Fibroblast of lung (primary cell): ENCODE data around the gene RHD.

Experiments
- EZH2 ChIP-seq: IDR thresholded peaks from 2 replicates; pipeline ENCODE4 v1.5.1; 2012; ENCODE audit warnings: low read length, control low read depth, mild to moderate bottlenecking; ENCODE audit errors: missing control alignments
- TF ChIP-seq, protein P1 (sequence below), 2 donors: IDR thresholded peaks in 1 of 2; conservative IDR thresholded peaks in 1 of 2; 1 replicate in 1 of 2; 2 replicates in 1 of 2; pipeline ENCODE4 v1.5.1; 2011 to 2012; ENCODE audit warnings: low read length in 2 of 2, control low read depth in 1 of 2, inconsistent platforms in 1 of 2, low read depth in 1 of 2, mild to moderate bottlenecking in 1 of 2

DNA sequence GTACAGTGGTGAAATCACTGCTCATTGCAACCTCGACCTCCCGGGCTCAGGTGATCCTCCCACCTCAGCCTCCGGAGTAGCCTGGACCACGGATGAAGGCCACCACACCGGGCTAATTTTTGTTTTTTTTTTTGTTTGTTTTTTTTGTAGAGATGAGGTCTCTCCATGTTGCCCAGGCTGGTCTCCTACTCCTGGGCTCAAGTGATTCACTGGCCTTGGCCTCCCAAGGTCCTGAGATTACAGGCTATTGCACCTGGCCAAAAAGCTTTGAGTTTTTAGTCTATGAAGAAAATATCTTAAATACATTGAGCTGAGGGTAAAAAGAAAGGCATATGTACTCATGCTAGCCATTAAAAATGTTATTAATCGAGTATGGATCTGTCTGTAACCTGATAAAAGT lies 69.4 kb downstream of the RHD start:
- TF ChIP-seq, protein P1, sequence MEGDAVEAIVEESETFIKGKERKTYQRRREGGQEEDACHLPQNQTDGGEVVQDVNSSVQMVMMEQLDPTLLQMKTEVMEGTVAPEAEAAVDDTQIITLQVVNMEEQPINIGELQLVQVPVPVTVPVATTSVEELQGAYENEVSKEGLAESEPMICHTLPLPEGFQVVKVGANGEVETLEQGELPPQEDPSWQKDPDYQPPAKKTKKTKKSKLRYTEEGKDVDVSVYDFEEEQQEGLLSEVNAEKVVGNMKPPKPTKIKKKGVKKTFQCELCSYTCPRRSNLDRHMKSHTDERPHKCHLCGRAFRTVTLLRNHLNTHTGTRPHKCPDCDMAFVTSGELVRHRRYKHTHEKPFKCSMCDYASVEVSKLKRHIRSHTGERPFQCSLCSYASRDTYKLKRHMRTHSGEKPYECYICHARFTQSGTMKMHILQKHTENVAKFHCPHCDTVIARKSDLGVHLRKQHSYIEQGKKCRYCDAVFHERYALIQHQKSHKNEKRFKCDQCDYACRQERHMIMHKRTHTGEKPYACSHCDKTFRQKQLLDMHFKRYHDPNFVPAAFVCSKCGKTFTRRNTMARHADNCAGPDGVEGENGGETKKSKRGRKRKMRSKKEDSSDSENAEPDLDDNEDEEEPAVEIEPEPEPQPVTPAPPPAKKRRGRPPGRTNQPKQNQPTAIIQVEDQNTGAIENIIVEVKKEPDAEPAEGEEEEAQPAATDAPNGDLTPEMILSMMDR (conservative IDR thresholded peaks at IDR 0.05 in 1 of 2, IDR thresholded peaks at IDR 0.05 in 1 of 2; ENCODE audit: low read depth in 1 of 2, low read length in 2 of 2) = no peak
- no peak for TF ChIP-seq EZH2
